Lower leg skin (tissue), 3 donors: ENCODE results near the gene LRFN3.

Source experiments
- CTCF ChIP-seq, 3 donors: fragments of 450-650 bp; IDR thresholded peaks; one replicate each; pipeline ENCODE4 v1.5.1; 2016; ENCODE audit warnings: antibody characterized with exemption in 3 of 3, mild to moderate bottlenecking in 3 of 3, moderate library complexity in 2 of 3
- POLR2A ChIP-seq, 2 donors: fragments of 450-650 bp; IDR thresholded peaks; one replicate each; pipeline ENCODE4 v1.6.1; 2016 to 2017; ENCODE audit warnings: antibody characterized with exemption in 2 of 2, mild to moderate bottlenecking in 1 of 2, moderate library complexity in 1 of 2

- TF ChIP-seq POLR2A (IDR thresholded peaks at IDR 0.05): no peak
- TF ChIP-seq CTCF (IDR thresholded peaks at IDR 0.05): no peak
These were observed 40.1 kb upstream of the LRFN3 start for GRCh38 chr19:35895911-35896642.
